Measurements from ENCODE around the gene TRAPPC2.
"Not testable (repeated sequence)": the region's sequence is repeated elsewhere in the genome, so short reads cannot be mapped to it uniquely, and the experiment has no call there.

TRAPPC2 gene

GRCh38 chrX:13698432-13698831, 36.0 kb downstream of the TRAPPC2 start:
- no peak for DNase-seq (ENCODE audit: low read depth, low spot score)

DNA sequence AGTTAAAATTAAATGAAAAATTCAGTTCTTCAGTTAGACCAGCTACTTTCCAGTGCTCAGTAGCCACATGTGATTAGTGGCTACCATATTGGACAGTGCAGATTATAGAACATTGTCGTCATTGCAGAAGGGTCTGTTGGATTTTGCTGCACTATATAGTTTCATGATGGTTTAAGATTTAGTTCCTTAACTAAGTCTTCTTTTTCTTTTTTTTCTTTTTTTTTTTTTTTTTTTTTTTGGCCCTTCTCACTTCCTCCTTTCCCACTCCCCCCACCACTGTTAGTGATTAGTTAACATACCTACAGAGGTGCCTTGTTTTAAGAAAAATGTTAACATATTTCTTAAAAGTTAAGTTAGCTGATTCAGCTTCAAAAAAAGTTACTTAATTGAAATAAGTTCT, 36.4 kb downstream of the TRAPPC2 start:
- DNase-seq (ENCODE audit: low read depth, low spot score): no peak

GRCh38 chrX:13697455-13697854, 37.0 kb downstream of the TRAPPC2 start:
- no peak for DNase-seq (ENCODE audit: low read depth, low spot score)

DNA sequence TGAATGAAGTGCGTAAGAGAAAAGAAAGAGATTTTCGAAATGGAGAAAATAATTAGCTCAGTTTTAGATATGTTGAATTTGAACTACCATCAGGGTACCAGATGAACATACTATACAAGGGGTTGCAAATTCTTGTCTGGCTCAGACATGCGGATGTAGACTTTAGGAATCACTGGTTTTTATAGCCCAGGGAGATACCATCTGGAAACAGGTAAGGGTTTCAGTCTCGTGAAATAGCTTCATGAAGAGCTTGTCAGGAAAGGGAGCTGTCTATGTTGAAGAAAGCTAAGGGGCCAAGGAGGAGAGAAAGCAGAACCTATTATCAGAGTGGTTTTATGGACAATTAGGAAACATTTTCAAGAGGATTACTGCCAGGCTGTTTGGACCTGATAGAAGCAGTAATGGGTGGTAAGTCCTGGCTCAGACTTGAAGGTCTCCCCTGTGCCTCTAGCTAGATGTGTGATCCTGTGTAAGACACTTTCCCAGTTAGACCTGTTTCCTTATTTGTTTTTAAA, 38.8 kb downstream of the TRAPPC2 start:
- DNase-seq (ENCODE audit: low read depth, low spot score): no peak

DNA sequence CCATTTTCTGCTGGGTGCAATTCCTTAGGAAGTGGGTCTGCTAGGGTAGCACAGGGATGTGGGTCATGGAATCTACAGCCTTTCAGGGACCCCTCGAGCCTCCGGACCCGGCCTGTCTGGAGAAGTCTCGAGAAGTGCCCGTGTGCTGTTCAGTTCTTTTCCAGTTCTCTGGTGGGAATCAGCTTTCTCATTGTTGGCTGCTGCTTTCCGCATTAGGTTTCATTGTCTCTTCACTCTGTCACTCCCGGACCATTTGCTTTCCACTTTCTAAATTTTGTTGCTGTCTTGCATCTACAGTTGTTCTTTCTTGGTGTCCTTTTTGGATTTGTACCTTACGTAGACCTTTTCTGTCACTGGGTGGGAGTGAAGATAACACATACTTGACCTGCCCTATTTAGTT, 39.4 kb downstream of the TRAPPC2 start:
- no peak for DNase-seq (ENCODE audit: low read depth, low spot score)

DNA sequence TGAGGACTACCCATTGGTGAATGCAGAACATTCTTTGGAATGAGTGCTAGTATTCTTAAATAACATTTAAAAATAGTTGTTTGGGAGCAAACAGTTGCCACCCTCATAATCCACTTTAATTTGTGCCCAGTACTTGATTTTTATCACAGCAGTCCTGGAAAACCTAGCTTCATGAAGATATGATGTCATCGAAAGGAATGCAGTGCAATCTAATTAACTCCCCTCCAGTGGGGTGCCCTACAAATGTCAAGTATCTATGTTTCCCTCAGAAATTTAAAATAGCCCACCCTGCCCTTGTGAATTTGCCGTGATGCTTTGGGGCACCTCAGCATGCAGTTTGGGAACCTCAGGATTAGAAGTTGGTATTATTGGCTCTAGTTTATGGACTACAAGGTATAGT, 40.1 kb downstream of the TRAPPC2 start:
- peak; percentile 38 for DNase-seq (ENCODE audit: low read depth, low spot score)

- DNase-seq (ENCODE audit: low read depth, low spot score): peak; percentile 20
Observed at GRCh38 chrX:13693341-13693961, 41.0 kb downstream of the TRAPPC2 start.

DNA sequence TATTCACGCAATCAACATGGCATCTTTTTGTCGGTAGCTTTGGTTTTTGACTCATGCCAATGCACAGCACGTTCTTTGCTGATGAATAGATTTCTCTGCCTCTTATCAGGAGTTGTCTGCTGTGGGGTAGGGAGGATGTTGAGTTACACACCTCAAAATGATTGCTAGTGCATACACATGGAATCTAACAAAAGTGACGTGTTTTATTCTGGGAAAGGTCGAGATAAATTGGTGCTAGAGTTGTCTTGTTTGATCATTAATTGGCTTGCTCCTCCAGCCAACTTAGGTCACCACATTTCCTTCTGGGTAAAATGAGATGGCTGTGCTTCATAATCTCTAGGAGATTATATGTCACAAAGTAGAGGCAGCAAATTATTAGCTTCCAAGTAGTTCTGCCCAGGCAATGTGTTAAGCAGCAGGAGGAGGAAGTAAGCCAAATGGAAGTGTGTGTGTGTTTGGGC, 41.6 kb downstream of the TRAPPC2 start:
- no peak for DNase-seq (ENCODE audit: low read depth, low spot score)

DNA sequence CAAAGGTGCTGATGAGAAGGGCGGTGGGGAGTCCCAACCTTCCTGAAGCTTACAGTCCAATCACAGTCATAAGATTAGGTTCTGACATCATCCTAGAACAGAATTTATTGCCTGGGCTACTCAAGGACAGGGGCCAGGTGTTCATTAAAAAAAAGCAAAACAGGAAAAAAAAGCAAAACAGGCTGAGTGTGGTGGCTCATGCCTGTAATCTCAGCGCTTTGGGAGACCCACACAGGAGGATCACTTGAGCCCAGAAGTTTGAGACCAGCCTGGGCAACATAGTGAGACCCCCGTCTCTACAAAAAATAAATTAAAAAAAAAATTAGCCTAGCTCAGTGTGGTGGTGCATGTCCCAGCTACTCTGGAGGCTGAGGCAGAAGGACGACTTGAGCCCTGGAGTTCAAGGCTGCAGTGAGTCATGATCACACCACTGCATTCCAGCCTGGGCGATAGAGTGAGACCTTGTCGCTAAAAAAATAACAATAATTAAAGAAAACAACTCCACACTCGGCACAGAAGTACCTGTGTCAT, 42.5 kb downstream of the TRAPPC2 start:
- no peak for DNase-seq (ENCODE audit: low read depth, low spot score)

- no peak for DNase-seq (ENCODE audit: low read depth, low spot score)
Observed at GRCh38 chrX:13690836-13691235, 43.6 kb downstream of the TRAPPC2 start.

GRCh38 chrX:13689741-13690211, 44.6 kb downstream of the TRAPPC2 start:
- DNase-seq (ENCODE audit: low read depth, low spot score): peak; percentile 28

DNA sequence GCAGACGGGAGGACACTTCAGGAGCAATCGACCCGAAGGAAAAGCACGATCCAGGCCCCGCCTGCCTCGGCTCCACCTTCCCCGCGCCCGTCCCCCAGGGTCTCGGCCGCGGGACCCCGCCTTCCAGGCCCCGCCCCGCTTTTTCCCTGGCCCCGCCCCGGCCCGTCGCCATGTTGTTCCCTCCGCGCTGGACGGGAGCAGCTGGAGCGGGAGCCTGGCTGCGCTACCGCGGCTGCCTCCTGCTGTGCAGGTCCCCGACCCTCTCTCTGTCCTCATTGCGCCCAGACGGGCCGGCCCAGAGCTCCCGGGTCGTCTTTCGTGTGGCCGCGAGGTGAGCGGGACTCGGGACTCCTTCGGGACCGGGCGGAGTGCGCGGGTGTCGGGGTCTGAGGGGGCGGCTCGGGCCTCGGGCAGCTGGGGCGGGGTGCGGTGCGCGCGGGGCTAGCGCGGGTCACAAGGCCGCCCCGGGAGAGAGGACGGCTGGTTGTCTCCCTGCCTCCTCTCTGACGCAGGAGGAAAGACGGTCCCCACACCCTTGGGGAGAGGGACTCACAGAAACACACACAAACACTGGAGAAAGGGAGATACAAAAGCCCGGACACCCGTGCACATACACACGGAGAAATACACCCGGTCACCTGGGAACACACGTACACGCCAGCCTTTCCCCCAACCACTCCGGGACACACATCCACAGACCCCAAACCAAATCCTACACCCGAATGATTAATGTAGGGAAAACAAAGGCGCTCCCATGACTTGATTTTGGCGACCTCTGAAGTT, 45.3 kb downstream of the TRAPPC2 start, which contains the start of gene RAB9A:
Gene RAB9A (plus strand): TSS at position 171 of the 783 bp plus-strand sequence. CDS start 19,619 bp downstream, outside the sequence.
- peak; percentile 90 for DNase-seq (ENCODE audit: low read depth, low spot score)

DNA sequence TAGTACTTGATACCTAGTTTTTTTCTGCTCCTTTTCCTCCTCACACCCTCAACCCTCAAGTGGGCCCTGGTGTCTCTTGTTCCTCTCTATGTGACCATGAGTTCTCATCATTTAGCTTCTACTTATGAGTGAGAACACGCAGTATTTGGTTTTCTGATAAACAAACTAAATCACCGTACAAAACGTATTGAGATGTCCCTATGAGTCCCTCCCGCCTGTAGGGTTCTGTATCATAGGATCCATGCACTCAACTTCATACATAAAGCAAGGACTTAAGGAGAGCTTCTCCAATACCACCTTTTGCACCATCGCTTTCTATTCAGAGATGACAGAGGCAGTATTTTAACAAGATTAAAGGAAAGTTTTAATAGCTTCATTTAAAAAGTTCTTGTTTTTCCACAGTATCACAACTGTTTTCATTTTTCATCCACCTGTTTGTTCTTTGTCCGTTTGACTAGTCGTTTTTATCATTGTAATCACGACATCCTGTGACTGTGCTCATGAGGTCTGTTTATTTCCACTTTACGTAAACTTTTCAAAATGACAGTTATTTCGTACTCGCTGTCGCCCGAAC, 45.9 kb downstream of the TRAPPC2 start:
- DNase-seq (ENCODE audit: low read depth, low spot score): no peak

GRCh38 chrX:13687203-13687602, 47.2 kb downstream of the TRAPPC2 start:
- DNase-seq (ENCODE audit: low read depth, low spot score): no peak

DNA sequence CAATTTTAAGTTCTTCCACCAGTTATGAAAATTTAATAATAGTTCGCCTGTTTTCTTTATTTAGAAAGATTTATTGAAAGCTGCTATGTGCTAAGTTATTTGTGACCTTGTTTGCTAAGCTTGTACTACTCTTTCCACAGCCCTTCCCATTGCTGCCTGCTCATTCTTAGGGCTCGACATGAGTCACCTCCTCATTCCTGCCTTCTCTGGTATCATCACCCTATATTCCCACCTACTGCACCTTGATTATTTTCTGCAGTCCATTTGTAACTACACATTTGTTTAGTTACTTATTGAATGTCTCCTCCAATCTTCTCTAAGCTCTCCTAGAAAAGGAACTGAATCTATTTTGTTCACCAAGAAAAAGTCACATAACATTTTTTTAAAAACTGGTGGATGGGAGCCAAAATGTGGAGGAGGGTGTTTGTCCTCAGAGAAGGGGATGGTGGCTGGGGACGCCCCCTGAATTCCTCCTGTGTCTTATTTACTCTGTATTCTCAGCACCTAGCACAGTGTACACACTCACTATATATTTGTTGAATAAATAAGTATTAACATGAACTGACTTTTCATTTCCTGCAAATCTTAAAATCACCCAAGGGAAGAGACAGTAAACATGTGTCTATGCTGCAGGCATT, 49.2 kb downstream of the TRAPPC2 start:
- peak; percentile 28 for DNase-seq (ENCODE audit: low read depth, low spot score)

DNA sequence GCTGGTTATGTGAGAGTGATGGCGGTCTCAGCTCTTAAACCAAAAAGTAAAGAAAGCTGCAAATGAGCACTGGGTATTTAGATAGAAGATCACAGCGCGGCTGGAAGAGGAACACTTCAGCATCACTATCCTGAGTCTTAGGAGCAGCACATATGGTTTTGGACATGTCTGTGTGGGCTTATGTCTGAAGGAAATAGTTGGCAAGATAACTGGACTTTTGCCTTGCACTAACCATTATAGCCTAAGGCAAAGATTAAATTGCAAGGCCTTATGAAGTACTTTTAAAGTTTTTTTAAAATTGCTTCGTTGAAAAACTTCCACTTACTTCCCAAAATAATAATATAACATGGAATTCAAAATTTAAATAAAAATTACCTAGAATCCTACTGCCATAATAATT, 50.1 kb downstream of the TRAPPC2 start:
- no peak for DNase-seq (ENCODE audit: low read depth, low spot score)

GRCh38 chrX:13681595-13681994, 52.8 kb downstream of the TRAPPC2 start:
- no peak for DNase-seq (ENCODE audit: low read depth, low spot score)

DNA sequence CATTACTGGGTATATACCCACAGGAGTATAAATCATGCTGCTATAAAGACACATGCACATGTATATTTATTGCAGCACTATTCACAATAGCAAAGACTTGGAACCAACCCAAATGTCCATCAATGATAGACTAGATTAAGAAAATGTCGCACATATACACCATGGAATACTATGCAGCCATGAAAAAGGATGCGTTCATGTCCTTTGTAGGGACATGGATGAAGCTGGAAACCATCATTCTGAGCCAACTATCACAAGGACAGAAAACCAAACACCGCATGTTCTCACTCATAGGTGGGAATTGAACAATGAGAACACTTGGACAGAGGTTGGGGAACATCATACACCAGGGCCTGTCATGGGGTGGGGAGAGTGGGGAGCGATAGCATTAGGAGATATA, 54.7 kb downstream of the TRAPPC2 start:
- not testable (repeated sequence) for DNase-seq (ENCODE audit: low read depth, low spot score)

DNA sequence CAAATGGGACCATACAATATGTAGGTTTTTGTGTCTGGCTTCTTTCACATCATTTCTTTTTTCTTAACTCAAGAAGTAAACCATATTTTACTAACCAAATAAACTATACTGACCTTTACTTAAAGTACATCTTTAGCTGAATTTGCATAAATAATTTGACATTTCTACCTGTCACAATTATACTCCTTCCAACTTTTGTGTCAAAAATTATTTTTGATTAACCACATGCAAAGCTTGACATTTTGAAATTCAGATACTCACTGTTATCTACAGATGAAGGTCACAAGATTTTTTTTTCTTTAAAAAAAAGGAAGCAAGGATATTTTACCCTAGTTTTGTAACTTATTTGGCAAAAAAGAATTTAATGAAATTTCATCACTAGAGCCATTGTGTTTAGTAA, 57.5 kb downstream of the TRAPPC2 start:
- DNase-seq (ENCODE audit: low read depth, low spot score): no peak

GRCh38 chrX:13673016-13673415, 61.4 kb downstream of the TRAPPC2 start:
- no peak for DNase-seq (ENCODE audit: low read depth, low spot score)

GRCh38 chrX:13670197-13670596, 64.2 kb downstream of the TRAPPC2 start:
- no peak for DNase-seq (ENCODE audit: low read depth, low spot score)

- DNase-seq (ENCODE audit: low read depth, low spot score): not testable (repeated sequence)
Observed at GRCh38 chrX:13669755-13670154, 64.7 kb downstream of the TRAPPC2 start.
